HepG2 (cell line): ENCODE data around the gene TXNDC9.

ENCODE experiments used
- EZH2 ChIP-seq: conservative IDR thresholded peaks from 2 replicates; pipeline ENCODE4 v1.6.1; 2012; ENCODE audit warnings: mild to moderate bottlenecking, low read depth, low read length, moderate library complexity
- RAD21 ChIP-seq: fragments of 450-650 bp; formaldehyde crosslinking; IDR thresholded peaks from 2 replicates; pipeline ENCODE4 v1.5.0; 2020; ENCODE audit warnings: mild to moderate bottlenecking
- ZNF501 ChIP-seq: sonication (generic); formaldehyde crosslinking; IDR thresholded peaks from 2 replicates; pipeline ENCODE4 v1.5.1; 2020; ENCODE audit warnings: mild to moderate bottlenecking, moderate library complexity, missing genetic modification reagents
- TF ChIP-seq, protein P1 (sequence below): sonication (generic); formaldehyde crosslinking; IDR thresholded peaks from 2 replicates; pipeline ENCODE4 v1.5.0; 2020; ENCODE audit warnings: mild to moderate bottlenecking, missing genetic modification reagents, moderate library complexity

DNA sequence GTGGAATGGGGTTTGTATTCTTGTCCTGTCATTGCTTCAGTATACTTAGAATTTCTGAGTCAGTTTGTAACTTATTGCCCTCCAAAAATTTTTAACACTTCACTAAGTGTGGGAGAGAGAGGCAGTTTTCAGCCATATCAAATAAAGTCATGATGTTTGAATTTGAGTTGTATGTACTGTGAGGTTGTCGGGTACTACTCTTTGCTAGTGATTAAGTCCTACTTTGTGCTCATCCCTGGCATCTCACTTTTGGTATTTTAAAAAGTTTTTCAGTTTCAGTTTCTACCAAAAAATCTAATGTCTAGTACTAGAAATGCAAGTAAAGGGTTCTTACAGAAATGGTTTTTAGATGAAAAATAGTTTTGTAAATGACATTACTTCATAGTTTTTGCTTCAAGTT is 41.7 kb upstream of the TXNDC9 start:
- TF ChIP-seq, protein P1, sequence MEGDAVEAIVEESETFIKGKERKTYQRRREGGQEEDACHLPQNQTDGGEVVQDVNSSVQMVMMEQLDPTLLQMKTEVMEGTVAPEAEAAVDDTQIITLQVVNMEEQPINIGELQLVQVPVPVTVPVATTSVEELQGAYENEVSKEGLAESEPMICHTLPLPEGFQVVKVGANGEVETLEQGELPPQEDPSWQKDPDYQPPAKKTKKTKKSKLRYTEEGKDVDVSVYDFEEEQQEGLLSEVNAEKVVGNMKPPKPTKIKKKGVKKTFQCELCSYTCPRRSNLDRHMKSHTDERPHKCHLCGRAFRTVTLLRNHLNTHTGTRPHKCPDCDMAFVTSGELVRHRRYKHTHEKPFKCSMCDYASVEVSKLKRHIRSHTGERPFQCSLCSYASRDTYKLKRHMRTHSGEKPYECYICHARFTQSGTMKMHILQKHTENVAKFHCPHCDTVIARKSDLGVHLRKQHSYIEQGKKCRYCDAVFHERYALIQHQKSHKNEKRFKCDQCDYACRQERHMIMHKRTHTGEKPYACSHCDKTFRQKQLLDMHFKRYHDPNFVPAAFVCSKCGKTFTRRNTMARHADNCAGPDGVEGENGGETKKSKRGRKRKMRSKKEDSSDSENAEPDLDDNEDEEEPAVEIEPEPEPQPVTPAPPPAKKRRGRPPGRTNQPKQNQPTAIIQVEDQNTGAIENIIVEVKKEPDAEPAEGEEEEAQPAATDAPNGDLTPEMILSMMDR (CRISPR knock-in tag), result no peak
- no peak for TF ChIP-seq EZH2
- TF ChIP-seq RAD21 (CRISPR knock-in tag), result no peak
- TF ChIP-seq ZNF501 (CRISPR knock-in tag), result no peak
